DMS79 treated with DMSO at 0.1 percent for 48 hours (cell line): Measurements from ENCODE around the gene IGLL1.
"Not testable (repeated sequence)": the region's sequence is repeated elsewhere in the genome, so short reads cannot be mapped to it uniquely, and the experiment has no call there.

Experiments used
- DNase-seq: peaks from one replicate; lab custom pipeline; 2025; lab: John Stamatoyannopoulos, UW

IGLL1 gene

DNA sequence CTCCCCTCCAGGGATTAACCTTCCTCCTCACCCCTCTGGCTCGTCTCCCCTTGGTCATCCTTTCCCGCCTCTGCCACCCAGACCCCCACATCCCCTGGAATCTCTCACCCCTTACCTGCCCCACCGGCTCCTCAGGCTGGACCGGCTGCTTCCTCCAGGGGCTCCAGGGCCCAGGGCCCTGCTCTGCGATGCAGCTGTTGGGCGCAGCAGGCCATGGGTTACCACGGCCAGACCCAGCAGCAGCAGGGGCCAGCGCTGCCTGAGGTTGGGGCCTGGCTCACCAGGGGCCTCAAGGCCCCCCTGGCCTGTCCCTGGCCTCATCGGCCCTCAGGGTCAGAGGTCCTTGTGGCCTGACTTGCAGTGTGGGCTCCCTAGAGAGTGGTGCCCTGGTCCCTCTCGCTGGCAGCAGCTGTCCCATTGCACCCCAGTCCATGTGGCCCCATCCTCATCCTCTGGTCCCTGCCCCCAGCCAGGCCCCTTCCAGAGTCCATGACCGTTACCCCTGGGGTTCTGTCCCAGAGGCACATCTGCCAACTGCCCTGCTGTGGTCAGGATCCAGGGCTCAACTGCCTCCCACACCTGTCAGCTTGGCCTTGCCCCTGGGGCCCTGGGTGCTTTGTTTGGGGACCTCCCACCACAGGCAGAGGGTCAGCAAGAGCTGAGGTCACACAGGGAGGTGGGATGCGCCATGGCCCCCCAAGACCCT is at the start of gene IGLL1:
TSS of gene IGLL1 (minus strand) at position 421 of the 706 bp plus-strand sequence. CDS start at position 321, 100 bp downstream.
- no peak for DNase-seq

DNA sequence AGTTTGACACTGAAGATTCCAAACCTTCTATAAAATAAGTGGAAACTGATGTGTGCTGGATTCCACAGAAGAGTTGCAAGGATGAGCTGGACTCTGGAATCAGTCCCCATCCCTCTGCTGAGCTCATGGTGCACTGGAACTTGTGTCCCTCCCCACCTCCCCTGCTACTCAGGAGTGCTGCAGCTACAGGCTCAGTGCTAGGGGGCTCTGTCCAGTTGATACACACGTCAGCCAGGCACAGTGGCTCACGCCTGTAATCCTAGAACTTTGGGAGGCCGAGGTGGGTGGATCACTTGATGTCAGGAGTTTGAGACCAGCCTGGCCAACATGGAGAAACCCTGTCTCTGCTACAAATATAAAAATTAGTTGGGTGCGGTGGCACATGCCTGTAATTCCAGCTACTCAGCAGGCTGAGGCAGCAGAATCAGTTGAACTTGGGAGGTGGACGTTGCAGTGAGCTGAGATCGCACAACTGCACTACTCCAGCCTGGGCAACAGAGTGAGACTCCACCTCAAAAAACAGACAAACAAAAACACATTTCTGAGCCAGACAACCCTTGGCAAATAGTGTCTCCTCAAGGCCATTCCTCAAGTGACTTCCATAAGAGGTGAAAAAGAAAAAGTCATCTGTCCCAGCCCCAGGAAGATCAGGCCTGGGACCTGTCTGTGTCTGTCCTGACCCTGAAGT is 48.1 kb upstream of the IGLL1 start:
- not testable (repeated sequence) for DNase-seq

DNA sequence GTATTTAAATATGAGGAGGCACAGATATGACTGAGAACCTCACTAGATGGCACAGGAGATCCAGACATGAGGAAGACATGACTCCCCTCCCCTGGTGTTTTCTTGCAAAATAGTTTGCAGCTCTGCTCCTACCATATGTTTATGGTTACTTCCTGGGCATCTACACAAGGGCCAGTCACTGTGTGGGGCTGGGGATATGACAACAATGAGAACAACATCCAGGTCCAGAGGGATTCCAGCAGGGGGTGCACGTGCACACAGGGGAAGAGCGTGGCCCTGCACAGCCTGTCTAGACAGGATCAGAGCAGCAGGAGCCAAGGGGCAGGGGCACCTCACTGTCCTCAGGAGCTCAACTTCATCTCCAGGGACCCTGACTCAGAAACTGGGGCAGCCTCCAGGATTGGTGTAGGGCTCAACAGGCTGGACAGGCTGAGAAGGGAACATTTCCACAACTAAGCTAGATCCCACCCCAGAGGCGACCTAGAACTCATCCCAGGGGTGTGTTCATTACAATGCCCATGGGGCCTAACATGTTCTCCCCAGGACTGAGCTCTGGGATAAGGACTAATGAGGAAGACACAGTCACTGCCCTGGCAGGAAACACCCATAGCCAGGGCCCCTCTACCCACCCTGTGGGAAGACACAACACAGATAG is 47.4 kb upstream of the IGLL1 start:
- not testable (repeated sequence) for DNase-seq

DNA sequence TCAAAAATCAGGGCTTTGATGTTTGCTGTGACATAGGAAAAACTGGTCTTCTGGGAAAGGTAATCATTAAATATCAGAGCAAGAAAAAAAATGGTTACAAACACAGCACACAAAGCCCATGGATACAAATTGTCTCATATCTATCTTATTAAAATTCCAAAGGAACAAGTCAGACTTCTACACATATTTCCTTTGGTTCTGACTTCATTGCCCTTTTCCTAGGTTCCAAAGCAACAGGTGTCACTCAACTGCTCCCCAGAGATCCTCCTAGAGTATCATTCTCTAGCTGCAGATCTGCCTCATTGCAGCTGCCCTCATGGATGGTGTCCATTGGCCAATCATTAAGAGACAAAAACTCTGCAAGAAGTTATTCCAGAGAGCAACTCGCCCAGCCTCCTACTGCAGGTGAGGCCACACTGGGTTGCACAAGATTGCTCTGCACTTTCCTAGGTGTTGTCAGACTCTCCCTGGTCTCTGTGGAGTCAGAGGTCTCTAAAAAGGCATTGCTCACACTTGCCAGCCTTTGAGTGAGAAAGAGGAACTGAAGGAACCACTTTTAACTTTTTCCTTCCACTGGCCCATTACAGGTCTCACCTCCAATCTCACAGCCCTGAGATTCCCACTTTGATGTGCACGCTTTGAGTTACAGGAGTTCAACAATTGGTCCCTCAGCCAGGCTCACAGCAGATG is 46.3 kb upstream of the IGLL1 start:
- no peak for DNase-seq

- DNase-seq = no peak
Measured at GRCh38 chr22:23622634-23623033, 42.5 kb upstream of the IGLL1 start.

DNA sequence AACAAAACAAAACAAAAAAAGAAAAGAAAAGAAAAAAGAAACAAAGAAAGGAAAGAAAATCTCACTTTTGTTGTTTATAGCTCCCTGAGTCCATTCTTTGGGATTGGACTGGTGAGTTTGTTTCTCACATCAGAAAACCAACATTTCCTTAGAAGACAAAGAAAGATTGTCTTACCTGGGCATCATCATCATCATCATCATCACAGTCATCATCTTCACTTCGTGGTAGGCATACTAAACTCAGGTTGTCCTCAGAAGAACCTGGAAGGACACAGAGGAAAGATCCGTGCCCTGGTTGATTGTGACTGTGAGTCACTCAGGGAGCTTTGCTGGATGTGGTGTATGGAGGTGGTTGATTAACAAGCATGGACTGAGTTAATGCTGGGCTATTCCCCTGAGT is 41.8 kb upstream of the IGLL1 start:
- not testable (repeated sequence) for DNase-seq

GRCh38 chr22:23621082-23621780 is 41.1 kb upstream of the IGLL1 start:
- no peak for DNase-seq

DNA sequence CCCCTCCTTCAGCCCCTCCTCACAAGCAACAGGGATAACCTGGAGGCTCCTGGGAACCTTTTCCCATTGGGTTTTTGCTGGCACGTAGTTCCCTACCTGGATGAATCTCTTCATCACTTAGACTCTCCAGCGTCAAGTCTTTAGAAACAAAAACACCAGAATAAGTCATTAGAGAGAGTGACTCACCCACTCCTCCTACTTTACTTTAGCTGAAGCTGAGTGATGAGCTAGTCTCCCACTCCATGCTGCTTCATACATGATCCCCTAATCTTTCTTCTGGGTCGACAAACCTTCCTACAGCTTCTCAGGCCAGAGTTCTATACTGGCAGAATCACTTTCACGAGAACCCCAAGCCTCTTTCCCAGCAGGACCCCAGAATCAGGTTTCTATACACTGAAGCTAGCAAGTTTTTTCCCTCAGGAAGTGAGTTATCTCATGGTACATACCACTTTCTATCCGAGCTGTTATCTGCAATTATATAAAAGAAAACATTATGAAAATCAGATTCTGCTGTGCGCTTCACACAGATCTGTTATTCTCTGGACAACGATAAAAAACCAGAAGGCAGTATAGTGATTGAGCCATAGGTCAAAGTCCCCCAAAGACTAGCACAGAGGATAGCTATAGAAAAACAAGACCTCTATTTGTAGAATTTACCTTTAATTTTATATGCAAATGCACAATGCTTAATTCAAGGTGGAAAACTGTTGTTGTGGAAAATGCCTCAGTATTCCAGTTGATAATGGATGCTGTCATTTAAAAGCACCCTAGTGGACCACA is 33.3 kb upstream of the IGLL1 start:
- DNase-seq = no peak

DNA sequence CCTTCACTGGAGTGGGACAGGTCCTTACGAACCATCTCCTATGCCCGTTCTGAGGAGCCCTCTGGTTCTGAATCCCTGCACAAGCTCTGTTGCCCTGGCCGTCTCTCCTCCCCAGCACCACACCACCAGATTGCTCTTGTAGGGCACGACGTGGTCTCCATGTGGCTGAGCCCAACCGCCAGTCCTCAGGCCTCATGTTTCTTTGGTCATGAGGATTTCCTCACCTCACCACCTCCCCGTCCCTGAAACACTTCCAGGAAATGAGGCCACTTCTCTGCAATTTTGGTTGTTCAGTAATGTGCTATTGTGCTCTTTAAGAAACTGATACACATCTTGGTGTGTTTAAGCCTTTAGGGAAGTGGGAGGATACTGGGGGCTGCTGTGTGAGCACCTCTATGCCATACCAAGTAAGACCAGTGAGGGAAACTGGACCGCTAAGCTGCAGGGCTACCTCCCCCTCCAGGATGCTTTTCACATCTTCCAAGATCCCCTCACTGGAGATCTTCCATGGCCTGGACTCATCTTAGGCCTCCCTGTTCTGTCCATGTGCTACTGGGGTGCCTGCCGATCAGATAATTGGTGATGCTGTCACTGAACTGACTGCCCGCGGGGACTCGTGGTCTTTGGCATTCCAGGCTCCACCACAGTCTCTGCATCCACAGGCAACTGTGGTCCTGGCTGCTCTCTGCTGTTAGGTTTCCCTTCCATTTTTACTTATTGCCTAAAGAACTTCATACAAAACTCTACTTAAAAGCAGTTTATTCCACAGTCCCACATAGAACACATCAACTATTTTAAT is 30.1 kb upstream of the IGLL1 start:
- no peak for DNase-seq

DNA sequence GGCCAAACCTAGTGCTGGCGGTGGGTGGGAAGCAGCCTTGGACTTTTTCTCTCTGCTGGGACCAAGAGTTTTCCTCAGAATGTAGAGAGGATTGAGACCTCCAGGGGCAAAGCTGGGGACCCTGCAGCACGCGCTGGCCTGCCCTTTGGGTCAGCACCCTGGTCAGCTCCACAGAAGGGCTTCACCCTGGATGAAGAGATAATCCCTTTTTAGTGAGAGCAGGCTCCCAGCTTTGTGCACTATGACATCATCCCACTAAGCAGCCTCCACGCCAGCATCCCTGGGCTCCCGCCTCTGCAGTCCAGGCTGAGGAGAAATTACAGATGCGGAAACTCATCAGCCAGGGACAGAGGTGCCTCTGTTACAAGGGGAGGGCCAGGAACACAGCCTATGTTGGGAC is 28.5 kb upstream of the IGLL1 start:
- no peak for DNase-seq

GRCh38 chr22:23606204-23607131 is 26.4 kb upstream of the IGLL1 start:
- DNase-seq = no peak

- DNase-seq = no peak
Measured at GRCh38 chr22:23604939-23605712, 25.0 kb upstream of the IGLL1 start.

- DNase-seq = no peak
Measured at GRCh38 chr22:23603266-23603665, 23.2 kb upstream of the IGLL1 start.

DNA sequence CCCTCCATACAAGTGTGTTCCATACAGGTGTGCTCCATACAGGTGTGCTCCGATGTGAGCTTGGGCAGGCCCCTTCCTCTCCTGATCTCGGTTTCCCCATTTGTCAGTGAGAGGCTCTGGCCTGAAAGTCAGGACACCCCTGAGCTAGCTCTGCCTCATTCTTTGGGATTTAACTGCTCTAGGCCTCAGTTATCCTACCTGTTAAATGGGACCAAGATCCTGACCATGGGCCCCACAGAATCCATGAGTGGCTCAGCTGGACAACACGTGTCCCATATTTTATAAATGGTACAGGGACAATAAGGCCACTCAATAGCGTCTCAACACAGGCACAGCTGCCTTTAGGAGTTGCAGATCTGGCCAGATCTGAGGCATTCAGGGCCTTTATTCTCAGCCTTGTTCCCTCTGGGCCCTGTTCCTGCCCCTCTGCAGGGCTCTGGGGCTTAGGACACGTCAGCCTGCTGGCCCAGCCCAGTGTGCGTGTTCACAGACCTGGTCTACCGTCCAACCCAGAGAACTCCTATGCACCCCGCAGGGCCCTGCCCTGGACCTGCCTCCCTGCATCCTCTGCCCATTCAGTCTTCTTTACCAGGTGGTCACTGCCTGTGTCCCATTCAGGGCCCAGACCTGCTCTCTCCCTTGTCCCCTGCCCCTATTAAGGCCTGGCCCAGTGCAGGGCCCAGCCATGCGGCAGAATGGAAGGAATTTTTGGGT is 18.9 kb upstream of the IGLL1 start:
- no peak for DNase-seq

DNA sequence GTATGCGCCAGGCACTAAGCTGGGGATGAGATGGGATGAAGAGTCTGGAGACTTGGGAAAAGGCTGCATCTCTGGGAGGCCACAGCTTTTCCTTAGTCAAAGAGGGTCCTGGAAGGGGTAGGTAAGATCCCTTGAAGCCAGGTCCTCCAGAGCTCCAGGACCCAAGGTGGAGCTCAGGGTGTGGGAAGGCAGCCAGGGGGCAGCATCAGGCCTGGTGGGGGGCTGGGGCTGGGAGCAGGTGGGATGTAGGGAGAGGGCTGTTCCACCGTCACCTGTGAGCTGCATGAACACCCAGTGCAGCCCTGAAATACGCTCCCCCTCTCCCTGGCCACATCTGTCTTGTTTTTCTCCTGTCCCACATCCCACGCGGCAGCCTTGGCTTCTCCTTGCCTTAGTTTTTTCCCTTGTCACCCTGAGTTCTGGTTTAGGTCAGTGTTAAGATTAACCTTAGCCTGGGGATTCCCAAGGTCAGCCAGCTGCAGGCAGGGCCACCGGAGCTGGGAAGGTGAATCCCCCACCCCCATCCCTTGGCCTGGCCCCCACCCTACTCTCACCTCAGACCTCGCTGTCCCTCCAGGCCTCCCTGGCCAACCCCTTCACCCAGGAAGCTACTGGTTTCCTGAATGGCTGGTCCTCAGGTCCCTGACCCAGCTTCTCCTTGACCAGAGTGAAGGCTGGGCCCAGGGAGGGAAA is 17.6 kb upstream of the IGLL1 start:
- not testable (repeated sequence) for DNase-seq

GRCh38 chr22:23595904-23596303 is 15.8 kb upstream of the IGLL1 start:
- DNase-seq = not testable (repeated sequence)

GRCh38 chr22:23591846-23592245 is 11.8 kb upstream of the IGLL1 start:
- no peak for DNase-seq
